Neural progenitor cell (in vitro differentiated cells): Measurements from ENCODE around the gene PARP6. TPM values are rescaled to one million over a fixed set of nuclear protein-coding genes. Genes with fewer than 3 reads are reported as not detected.
A peak's percentile ranks its signal among the peaks of the same experiment; 100 is the strongest.

ENCODE experiments used
- DNase-seq: peaks from one replicate; pipeline ENCODE4 v3.0.0-alpha.2; 2016; ENCODE audit warnings: low spot score
- H2AFZ ChIP-seq: fragments of 200-600 bp; sonication (generic); replicated peaks from 2 replicates; pipeline ENCODE4 v1.6.1; 2016; ENCODE audit warnings: antibody characterized with exemption
- H3F3A ChIP-seq: fragments of 200-600 bp; sonication (generic); 2 replicates; pipeline ENCODE4 v1.6.1; 2016; ENCODE audit warnings: antibody characterized with exemption, low read depth
- H3K27ac ChIP-seq: fragments of 200-600 bp; sonication (generic); 2 replicates; pipeline ENCODE4 v1.5.1; 2016; ENCODE audit warnings: mild to moderate bottlenecking
- H3K27me3 ChIP-seq: fragments of 200-600 bp; sonication (generic); 2 replicates; pipeline ENCODE4 v1.6.1; 2016; ENCODE audit warnings: mild to moderate bottlenecking, moderate library complexity
- H3K36me3 ChIP-seq: fragments of 200-600 bp; sonication (generic); 2 replicates; pipeline ENCODE4 v1.5.1; 2016
- H3K4me1 ChIP-seq: fragments of 200-600 bp; sonication (generic); 2 replicates; pipeline ENCODE4 v1.6.1; 2016; ENCODE audit warnings: mixed run types
- H3K4me2 ChIP-seq: fragments of 200-600 bp; sonication (generic); 2 replicates; pipeline ENCODE4 v1.6.1; 2016
- H3K4me3 ChIP-seq: fragments of 200-600 bp; sonication (generic); 2 replicates; pipeline ENCODE4 v1.5.1; 2016
- H3K79me2 ChIP-seq: fragments of 200-600 bp; sonication (generic); 2 replicates; pipeline ENCODE4 v1.6.1; 2016; ENCODE audit warnings: low read depth
- H3K9ac ChIP-seq: fragments of 200-600 bp; sonication (generic); 2 replicates; pipeline ENCODE4 v1.6.1; 2016
- H3K9me3 ChIP-seq: fragments of 200-600 bp; sonication (generic); 2 replicates; pipeline ENCODE4 v1.5.1; 2016; ENCODE audit warnings: low read depth
- H4K20me1 ChIP-seq: fragments of 200-600 bp; sonication (generic); 2 replicates; pipeline ENCODE4 v1.6.1; 2016; ENCODE audit warnings: low read depth
- H3K27ac Mint-ChIP-seq: 3 replicates; pipeline ENCODE4 v1.8.0; 2021; ENCODE audit warnings: mixed read lengths
- H3K27me3 Mint-ChIP-seq: 2 replicates; pipeline ENCODE4 v1.8.0; 2022; ENCODE audit warnings: low read depth, mild to moderate bottlenecking, inconsistent platforms, moderate library complexity, mixed read lengths; ENCODE audit not compliant: insufficient read depth
- H3K36me3 Mint-ChIP-seq: 3 replicates; pipeline ENCODE4 v1.8.0; 2021; ENCODE audit warnings: mixed read lengths
- H3K4me1 Mint-ChIP-seq: 3 replicates; pipeline ENCODE4 v1.8.0; 2021; ENCODE audit warnings: mixed read lengths
- H3K4me3 Mint-ChIP-seq: 3 replicates; pipeline ENCODE4 v1.8.0; 2021; ENCODE audit warnings: mild to moderate bottlenecking, moderate library complexity, mixed read lengths
- H3K9me3 Mint-ChIP-seq: 3 replicates; pipeline ENCODE4 v1.8.0; 2020; ENCODE audit warnings: mixed read lengths
- EZH2 ChIP-seq: fragments of 200-600 bp; sonication (generic); IDR thresholded peaks from 2 replicates; pipeline ENCODE4 v1.6.1; 2017; ENCODE audit warnings: antibody characterized with exemption, mild to moderate bottlenecking, moderate library complexity
- EZH2phosphoT487 ChIP-seq: fragments of 200-600 bp; sonication (generic); IDR thresholded peaks from 2 replicates; pipeline ENCODE4 v1.6.1; 2017; ENCODE audit warnings: antibody characterized with exemption
- total RNA-seq: library from RNA; depleted of rRNA; stranded (reverse); fragments of >200 nt; gene quantifications from 2 replicates; pipeline ENCODE4 v1.2.3, GENCODE V29; 2015; ENCODE audit warnings: low replicate concordance
- TF ChIP-seq, protein P1 (sequence below): fragments of 200-600 bp; sonication (generic); IDR thresholded peaks from 2 replicates; pipeline ENCODE4 v1.5.1; 2017; ENCODE audit warnings: antibody characterized with exemption, mild to moderate bottlenecking

The PARP6 gene
- total RNA-seq, 1 donor from 2014 or later = 38.6 TPM

DNA sequence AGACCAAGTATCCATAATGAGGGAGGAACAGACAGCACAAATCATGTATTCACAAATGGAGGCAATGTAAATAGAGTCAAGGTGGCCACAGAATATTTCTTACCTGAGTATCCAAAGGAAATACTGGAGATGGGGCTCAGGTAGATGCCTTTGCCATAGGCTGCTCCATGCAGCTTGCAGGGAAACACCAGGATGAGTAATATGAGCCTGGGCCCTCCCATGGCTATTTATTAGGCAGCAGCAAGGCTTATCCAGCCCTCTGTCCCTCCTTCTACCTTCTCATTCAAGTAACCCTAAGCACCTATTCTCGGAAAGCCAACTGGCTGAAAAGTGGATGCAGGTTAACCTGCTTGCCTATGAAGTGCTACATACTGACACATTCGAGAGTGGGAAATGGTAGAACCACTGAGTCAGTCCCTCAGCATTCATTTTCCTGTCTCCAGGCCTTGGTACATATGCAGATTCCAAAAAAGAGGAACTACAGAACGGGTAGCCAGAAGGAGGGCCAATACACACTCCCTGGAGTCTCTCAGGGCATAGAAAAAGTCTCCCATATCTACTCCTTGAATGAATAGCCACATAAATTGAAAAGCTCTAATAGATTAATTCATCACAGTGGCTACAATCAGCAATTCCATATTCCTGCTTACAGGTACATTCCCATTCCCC, 23.1 kb downstream of the PARP6 start:
- H3K27me3 ChIP-seq = peaks cover 38% of the 10 kb centered on the region
- TF ChIP-seq EZH2 (no peak), EZH2phosphoT487 (no peak)
- TF ChIP-seq, protein P1, sequence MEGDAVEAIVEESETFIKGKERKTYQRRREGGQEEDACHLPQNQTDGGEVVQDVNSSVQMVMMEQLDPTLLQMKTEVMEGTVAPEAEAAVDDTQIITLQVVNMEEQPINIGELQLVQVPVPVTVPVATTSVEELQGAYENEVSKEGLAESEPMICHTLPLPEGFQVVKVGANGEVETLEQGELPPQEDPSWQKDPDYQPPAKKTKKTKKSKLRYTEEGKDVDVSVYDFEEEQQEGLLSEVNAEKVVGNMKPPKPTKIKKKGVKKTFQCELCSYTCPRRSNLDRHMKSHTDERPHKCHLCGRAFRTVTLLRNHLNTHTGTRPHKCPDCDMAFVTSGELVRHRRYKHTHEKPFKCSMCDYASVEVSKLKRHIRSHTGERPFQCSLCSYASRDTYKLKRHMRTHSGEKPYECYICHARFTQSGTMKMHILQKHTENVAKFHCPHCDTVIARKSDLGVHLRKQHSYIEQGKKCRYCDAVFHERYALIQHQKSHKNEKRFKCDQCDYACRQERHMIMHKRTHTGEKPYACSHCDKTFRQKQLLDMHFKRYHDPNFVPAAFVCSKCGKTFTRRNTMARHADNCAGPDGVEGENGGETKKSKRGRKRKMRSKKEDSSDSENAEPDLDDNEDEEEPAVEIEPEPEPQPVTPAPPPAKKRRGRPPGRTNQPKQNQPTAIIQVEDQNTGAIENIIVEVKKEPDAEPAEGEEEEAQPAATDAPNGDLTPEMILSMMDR = no peak
- no peak overlapping the region for H3K4me3 Mint-ChIP-seq
- H4K20me1 ChIP-seq = peaks cover 72% of the 10 kb centered on the region
- no peak overlapping the region for H2AFZ ChIP-seq
- H3F3A ChIP-seq = peaks cover 16% of the 10 kb centered on the region
- peaks cover 43% of the 10 kb centered on the region for H3K36me3 Mint-ChIP-seq
- H3K27ac Mint-ChIP-seq = no peak overlapping the region
- H3K27ac ChIP-seq = no peak overlapping the region
- no peaks in the 10 kb centered on the region for H3K9me3 Mint-ChIP-seq
- H3K36me3 ChIP-seq = no peaks in the 10 kb centered on the region
- peaks cover 7% of the 10 kb centered on the region for H3K4me1 ChIP-seq
- H3K4me2 ChIP-seq = no peak overlapping the region
- no peaks in the 10 kb centered on the region for H3K9me3 ChIP-seq
- H3K27me3 Mint-ChIP-seq = peaks cover under 1% of the 10 kb centered on the region
- H3K79me2 ChIP-seq = no peaks in the 10 kb centered on the region
- no peak overlapping the region for H3K4me3 ChIP-seq
- H3K9ac ChIP-seq = no peak overlapping the region
- peaks cover 3% of the 10 kb centered on the region for H3K4me1 Mint-ChIP-seq
- DNase-seq = no peak

DNA sequence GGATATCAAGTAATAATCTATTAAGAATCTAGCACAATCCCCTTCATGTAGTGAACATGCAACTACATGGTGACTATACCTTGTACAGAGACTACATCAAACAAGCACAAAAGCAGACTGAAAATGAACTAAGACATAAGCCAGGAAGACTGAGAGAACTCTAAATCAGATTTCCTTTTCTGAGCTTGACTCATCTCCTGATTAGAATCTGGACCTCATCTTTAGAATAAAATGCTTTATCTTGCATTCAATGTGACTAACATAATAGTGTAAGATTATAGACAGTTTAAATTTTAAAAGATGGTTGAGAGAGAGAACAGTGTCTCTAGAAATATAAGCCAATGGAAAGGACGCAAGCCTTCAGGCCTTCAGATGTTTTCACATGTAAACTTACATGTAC, 23.8 kb downstream of the PARP6 start:
- Histone ChIP-seq H4K20me1 (peaks cover 80% of the 10 kb centered on the region), H3K9ac (no peak overlapping the region), H3K4me3 (no peak overlapping the region), H3K4me2 (no peak overlapping the region), H3K4me1 (peaks cover 12% of the 10 kb centered on the region), H3K79me2 (no peaks in the 10 kb centered on the region), H3K27ac (no peak overlapping the region), H3K9me3 (no peaks in the 10 kb centered on the region), H3F3A (peaks cover 23% of the 10 kb centered on the region), H3K27me3 (peaks cover 46% of the 10 kb centered on the region), H2AFZ (no peak overlapping the region), H3K36me3 (no peaks in the 10 kb centered on the region)
- no peaks in the 10 kb centered on the region for H3K9me3 Mint-ChIP-seq
- H3K36me3 Mint-ChIP-seq = peaks cover 39% of the 10 kb centered on the region
- TF ChIP-seq, protein P1 = no peak
- TF ChIP-seq EZH2 = no peak
- TF ChIP-seq EZH2phosphoT487 = no peak
- no peak for DNase-seq
- H3K27me3 Mint-ChIP-seq = peaks cover 4% of the 10 kb centered on the region
- no peak overlapping the region for H3K4me3 Mint-ChIP-seq
- H3K4me1 Mint-ChIP-seq = peaks cover 11% of the 10 kb centered on the region
- H3K27ac Mint-ChIP-seq = no peak overlapping the region

DNA sequence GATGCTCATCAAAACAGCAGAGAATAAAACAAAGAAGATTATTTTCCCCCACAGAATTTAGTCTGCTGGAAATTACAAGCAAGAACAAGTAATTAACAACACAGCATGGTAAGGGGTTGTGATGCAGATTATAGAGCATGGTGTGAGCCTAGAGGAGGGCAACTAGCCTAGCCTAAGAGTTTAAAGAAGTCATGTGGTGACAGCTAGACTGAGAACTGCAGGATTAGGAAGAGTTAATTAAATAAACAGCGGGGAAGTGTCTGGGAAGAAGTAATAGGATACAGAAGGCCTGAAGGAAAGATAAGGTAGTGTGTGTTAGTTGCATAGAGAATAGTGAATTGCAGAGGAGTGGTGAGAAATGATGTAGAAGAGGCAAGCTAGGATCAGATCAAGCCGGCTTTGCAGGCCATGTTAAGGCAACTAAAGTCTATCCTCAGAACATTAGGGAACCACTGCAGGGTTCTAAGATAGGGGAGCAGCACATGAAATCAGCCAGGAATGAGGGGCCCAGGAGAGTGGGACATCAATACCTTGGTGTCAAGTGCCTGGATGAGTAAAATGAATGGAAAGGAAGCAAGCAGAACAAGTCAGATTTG, 29.5 kb downstream of the PARP6 start:
- Histone ChIP-seq H3K4me2 (peak overlapping the region; percentile 49), H3K9ac (no peak overlapping the region), H3K79me2 (no peaks in the 10 kb centered on the region), H2AFZ (no peak overlapping the region), H3K4me3 (peak overlapping the region; percentile 8), H4K20me1 (peaks cover 90% of the 10 kb centered on the region), H3K4me1 (peaks cover 30% of the 10 kb centered on the region), H3F3A (peaks cover 45% of the 10 kb centered on the region), H3K9me3 (no peaks in the 10 kb centered on the region), H3K36me3 (peaks cover 11% of the 10 kb centered on the region), H3K27me3 (peaks cover 94% of the 10 kb centered on the region), H3K27ac (no peak overlapping the region)
- peak overlapping the region; percentile 36 for H3K4me3 Mint-ChIP-seq
- H3K9me3 Mint-ChIP-seq = no peaks in the 10 kb centered on the region
- peaks cover 33% of the 10 kb centered on the region for H3K4me1 Mint-ChIP-seq
- peak overlapping the region; percentile 10 for H3K27ac Mint-ChIP-seq
- peak; percentile 87 for DNase-seq
- peak; percentile 94 for TF ChIP-seq EZH2phosphoT487
- no peak for TF ChIP-seq EZH2
- TF ChIP-seq, protein P1 = no peak
- peaks cover 7% of the 10 kb centered on the region for H3K27me3 Mint-ChIP-seq
- peaks cover 29% of the 10 kb centered on the region for H3K36me3 Mint-ChIP-seq
